IMR-90 (cell line): ENCODE results near the gene CRISP2. TPM values are rescaled to one million over a fixed set of nuclear protein-coding genes. Genes with fewer than 3 reads are reported as not detected.

Source experiments
- ATAC-seq: fragments of 200-7000 bp; cut with Tn5 transposase; 2 replicates; pipeline ENCODE4 v1.9.1; 2020; ENCODE audit warnings: low read depth, mild to moderate bottlenecking, moderate library complexity
- BruUV-seq: library from RNA; stranded (reverse); fragments of 400-500 nt; replicated peaks from 2 replicates; lab custom pipeline; 2021; lab: Mats Ljungman, UMichigan
- CTCF ChIA-PET: fragments of 300-600 bp; formaldehyde crosslinking; extraction: SDS; loops from one replicate; lab custom pipeline; 2021; ENCODE audit warnings: antibody characterized with exemption; lab: Yijun Ruan, JAX
- POLR2A ChIA-PET: fragments of 300-600 bp; sonication (Branson Sonifier 250); formaldehyde crosslinking; loops from one replicate; lab custom pipeline; 2022; ENCODE audit warnings: antibody characterized with exemption; ENCODE audit not compliant: unreplicated experiment; lab: Charles Lee
- DNase-seq: peaks from one replicate; pipeline ENCODE4 v3.0.0; 2013
- H2AFZ ChIP-seq: replicated peaks from 2 replicates; pipeline ENCODE3; 2013; ENCODE audit warnings: low read length, mild to moderate bottlenecking; ENCODE audit not compliant: poor library complexity
- H2AK5ac ChIP-seq: 2 replicates; pipeline ENCODE4 v1.6.1; 2013; ENCODE audit warnings: low read depth, low read length, inconsistent platforms
- H2AK9ac ChIP-seq: replicated peaks from 2 replicates; pipeline ENCODE3; 2013; ENCODE audit warnings: mild to moderate bottlenecking, low read depth, low read length, moderate library complexity; ENCODE audit not compliant: poor library complexity
- H2BK120ac ChIP-seq: 2 replicates; pipeline ENCODE4 v1.6.1; 2013; ENCODE audit warnings: low read depth, low read length, inconsistent platforms
- H2BK15ac ChIP-seq: 3 replicates; pipeline ENCODE4 v1.6.1; 2013; ENCODE audit warnings: low read depth, low read length, inconsistent platforms
- H2BK20ac ChIP-seq: 2 replicates; pipeline ENCODE4 v1.6.1; 2013; ENCODE audit warnings: low read depth, mild to moderate bottlenecking, inconsistent platforms, low read length, moderate library complexity
- H2BK5ac ChIP-seq: 2 replicates; pipeline ENCODE4 v1.6.1; 2013; ENCODE audit warnings: mild to moderate bottlenecking, low read depth, low read length, inconsistent platforms; ENCODE audit not compliant: poor library complexity, severe bottlenecking
- H3K14ac ChIP-seq: replicated peaks from 2 replicates; pipeline ENCODE4 v1.6.1; 2013; ENCODE audit warnings: low read depth, low read length, inconsistent platforms
- H3K18ac ChIP-seq: 2 replicates; pipeline ENCODE4 v1.6.1; 2013; ENCODE audit warnings: low read depth, low read length, control low read depth
- H3K23ac ChIP-seq: 2 replicates; pipeline ENCODE4 v1.6.1; 2013; ENCODE audit warnings: low read depth, low read length, inconsistent platforms
- H3K27ac ChIP-seq: 2 replicates; pipeline ENCODE4 v1.5.1; 2013; ENCODE audit warnings: mild to moderate bottlenecking, control low read depth, low read length; ENCODE audit not compliant: insufficient read depth
- H3K27me3 ChIP-seq: 2 replicates; pipeline ENCODE4 v1.6.1; 2013; ENCODE audit warnings: low read length; ENCODE audit not compliant: control insufficient read depth, insufficient read depth
- H3K36me3 ChIP-seq: 2 replicates; pipeline ENCODE4 v1.6.1; 2013; ENCODE audit warnings: low read length, mixed read lengths; ENCODE audit not compliant: control insufficient read depth, insufficient read depth
- H3K4ac ChIP-seq: 2 replicates; pipeline ENCODE4 v1.6.1; 2013; ENCODE audit warnings: low read depth, low read length, inconsistent platforms
- H3K4me1 ChIP-seq: 2 replicates; pipeline ENCODE4 v1.6.1; 2013; ENCODE audit warnings: low read length, mixed read lengths; ENCODE audit not compliant: control insufficient read depth, insufficient read depth
- H3K4me2 ChIP-seq: 2 replicates; pipeline ENCODE4 v1.6.1; 2013; ENCODE audit warnings: low read depth, mild to moderate bottlenecking, control low read depth, low read length, moderate library complexity
- H3K4me3 ChIP-seq: 2 replicates; pipeline ENCODE4 v1.5.1; 2013; ENCODE audit warnings: low read depth, mild to moderate bottlenecking, control low read depth, low read length, moderate library complexity; ENCODE audit not compliant: insufficient read depth
- H3K56ac ChIP-seq: 2 replicates; pipeline ENCODE4 v1.6.1; 2013; ENCODE audit warnings: low read length, inconsistent platforms; ENCODE audit not compliant: insufficient read depth; ENCODE audit errors: extremely low read depth
- H3K79me1 ChIP-seq, 2 experiments: 2 replicates each; pipeline ENCODE4 v1.6.1; 2013; ENCODE audit warnings: low read length in 2 of 2, inconsistent platforms in 1 of 2, low read depth in 1 of 2
- H3K9ac ChIP-seq: 2 replicates; pipeline ENCODE4 v1.6.1; 2013; ENCODE audit warnings: low read depth, low read length, control low read depth
- H3K9me1 ChIP-seq: 2 replicates; pipeline ENCODE4 v1.6.1; 2013; ENCODE audit warnings: low read length, inconsistent platforms; ENCODE audit not compliant: insufficient read depth
- H3K9me3 ChIP-seq: 2 replicates; pipeline ENCODE4 v1.6.1; 2013; ENCODE audit warnings: low read length; ENCODE audit not compliant: control insufficient read depth, insufficient read depth
- H4K20me1 ChIP-seq: 2 replicates; pipeline ENCODE4 v1.6.1; 2013; ENCODE audit warnings: low read length, inconsistent platforms; ENCODE audit not compliant: insufficient read depth
- H4K5ac ChIP-seq: 2 replicates; pipeline ENCODE4 v1.6.1; 2013; ENCODE audit warnings: mild to moderate bottlenecking, low read depth, low read length, control low read depth
- H4K8ac ChIP-seq, 2 experiments: 2 replicates each; pipeline ENCODE4 v1.6.1; 2013; ENCODE audit warnings: low read depth in 2 of 2, low read length in 2 of 2, control low read depth in 1 of 2, inconsistent platforms in 1 of 2
- H4K91ac ChIP-seq: 2 replicates; pipeline ENCODE4 v1.6.1; 2013; ENCODE audit warnings: low read depth, low read length, inconsistent platforms; ENCODE audit not compliant: insufficient read depth
- BHLHE40 ChIP-seq: fragments of 150-350 bp; IDR thresholded peaks from 2 replicates; pipeline ENCODE4 v1.6.1; 2016; ENCODE audit warnings: mild to moderate bottlenecking, low read depth, low read length
- RAD21 ChIP-seq: IDR thresholded peaks from 2 replicates; pipeline ENCODE4 v1.6.1; 2012; ENCODE audit warnings: low read length, improper control_type of control experiment
- RCOR1 ChIP-seq: IDR thresholded peaks from 2 replicates; pipeline ENCODE4 v1.6.1; 2012; ENCODE audit warnings: mild to moderate bottlenecking, low read length, improper control_type of control experiment; ENCODE audit not compliant: insufficient replicate concordance
- WGBS, 2 experiments: methylation state at CpG; one replicate each; pipeline versions ENCODE4 v1.1.5 to v1.1.7; 2013; ENCODE audit warnings: missing lambda C conversion rate in 2 of 2; ENCODE audit not compliant: insufficient read length in 1 of 2; ENCODE audit errors: extremely low coverage in 2 of 2; 5-methylcytosine and 5-hydroxymethylcytosine counted together
- dilution Hi-C: fragments of 300-500 bp; cut with HindIII; formaldehyde crosslinking; loops from one replicate; pipeline ENCODE4 v1.14.3; 2018; ENCODE audit warnings: low sequenced_read_pairs; ENCODE audit not compliant: unreplicated experiment
- in situ Hi-C: fragments of 300-500 bp; cut with MboI; formaldehyde crosslinking; loops from 3 replicates; pipeline ENCODE4 v1.14.3; 2019; ENCODE audit warnings: low sequenced_read_pairs, inconsistent platforms, mixed read lengths
- intact Hi-C: fragments of 100-400 bp; cut with micrococcal nuclease; formaldehyde crosslinking; loops from 2 replicates; pipeline ENCODE4 v1.10.0; 2022
- polyA plus RNA-seq, 3 experiments: library from polyadenylated mRNA; depleted of rRNA; stranded (reverse); fragments of >200 nt; gene quantifications; 2 replicates each; pipeline ENCODE4 v1.2.3, GENCODE V29; 2012; ENCODE audit warnings: low replicate concordance in 1 of 3
- total RNA-seq: library from RNA; depleted of rRNA; stranded (reverse); fragments of >200 nt; gene quantifications from 2 replicates; pipeline ENCODE4 v1.2.3, GENCODE V29; 2012

CRISP2 gene
- total and polyA plus RNA-seq, 2 of the 4 experiments (the other 2 are of a cell fraction) = not detected

- no peak overlapping the region for H4K8ac ChIP-seq
- POLR2A ChIA-PET = no interaction called here
These were observed 62.1 kb downstream of the CRISP2 start for GRCh38 chr6:49651239-49651638.

More at GRCh38 chr6:49651239-49651638, 62.1 kb downstream of the CRISP2 start:
- Histone ChIP-seq H4K20me1 (no peaks in the 10 kb centered on the region), H2BK15ac (no peak overlapping the region), H2BK5ac (no peak overlapping the region), H4K5ac (no peak overlapping the region), H3K23ac (no peak overlapping the region), H3K4ac (no peak overlapping the region), H3K9me1 (no peaks in the 10 kb centered on the region), H3K27ac (no peak overlapping the region), H4K91ac (no peak overlapping the region), H3K4me1 (no peaks in the 10 kb centered on the region), H3K9me3 (no peaks in the 10 kb centered on the region), H3K79me1 (no peaks in the 10 kb centered on the region), H2AK5ac (no peak overlapping the region), H2BK20ac (no peak overlapping the region), H3K4me2 (no peak overlapping the region), H3K56ac (no peak overlapping the region), H3K14ac (no peak overlapping the region), H3K9ac (no peak overlapping the region), H3K36me3 (no peaks in the 10 kb centered on the region), H2BK120ac (no peak overlapping the region), H3K18ac (no peak overlapping the region), H3K4me3 (no peak overlapping the region), H2AFZ (no peak overlapping the region), H2AK9ac (no peak overlapping the region), H3K27me3 (no peaks in the 10 kb centered on the region)
- DNase-seq (no peak), ATAC-seq (no peak)
- TF ChIP-seq RAD21 (no peak), RCOR1 (no peak), BHLHE40 (no peak)
- CTCF ChIA-PET = no interaction called here
- intact Hi-C loops (no loop called here), in situ Hi-C loops (no loop called here), dilution Hi-C loops (no loop called here)
- WGBS, 2 experiments = no CpG with 5 or more reads among the region's 2 CpGs
- BruUV-seq = no TSS peak
